NCI-H510A treated with DMSO at 0.1 percent for 48 hours (cell line): ENCODE measurements around the gene ATR.

Source experiments
- DNase-seq: peaks from one replicate; lab custom pipeline; 2025; lab: John Stamatoyannopoulos, UW

The ATR gene

GRCh38 chr3:142509079-142509478 is 69.5 kb downstream of the ATR start:
- no peak for DNase-seq

- DNase-seq: no peak
These were observed 71.3 kb downstream of the ATR start for GRCh38 chr3:142507241-142507640.

GRCh38 chr3:142502187-142502985 is 76.1 kb downstream of the ATR start:
- DNase-seq: no peak

- no peak for DNase-seq
These were observed 77.3 kb downstream of the ATR start for GRCh38 chr3:142501004-142501926.

GRCh38 chr3:142500211-142500610 is 78.3 kb downstream of the ATR start:
- no peak for DNase-seq

GRCh38 chr3:142498397-142499180 is 79.9 kb downstream of the ATR start:
- no peak for DNase-seq

GRCh38 chr3:142497729-142498128 is 80.8 kb downstream of the ATR start:
- DNase-seq: no peak

- no peak for DNase-seq
These were observed 83.4 kb downstream of the ATR start for GRCh38 chr3:142495103-142495502.

- DNase-seq: no peak
These were observed 86.3 kb downstream of the ATR start for GRCh38 chr3:142492184-142492583.

GRCh38 chr3:142489572-142490323 is 88.8 kb downstream of the ATR start:
- DNase-seq: no peak

GRCh38 chr3:142484912-142485435 is 93.6 kb downstream of the ATR start:
- DNase-seq: no peak

GRCh38 chr3:142481196-142481595 is 97.3 kb downstream of the ATR start:
- DNase-seq: no peak

GRCh38 chr3:142470826-142471225 is 107.7 kb downstream of the ATR start:
- DNase-seq: no peak

- no peak for DNase-seq
These were observed 110.1 kb downstream of the ATR start for GRCh38 chr3:142468456-142468855.

- DNase-seq: no peak
These were observed 110.8 kb downstream of the ATR start for GRCh38 chr3:142467768-142468167.

- DNase-seq: no peak
These were observed 117.8 kb downstream of the ATR start for GRCh38 chr3:142460689-142461088.

- DNase-seq: no peak
These were observed 118.6 kb downstream of the ATR start for GRCh38 chr3:142459929-142460328.

- no peak for DNase-seq
These were observed 119.4 kb downstream of the ATR start for GRCh38 chr3:142459096-142459495.

GRCh38 chr3:142450881-142451280 is 127.7 kb downstream of the ATR start:
- DNase-seq: no peak

GRCh38 chr3:142450189-142450588 is 128.3 kb downstream of the ATR start:
- no peak for DNase-seq
